ENCODE results near the gene CCDC148. TPM values are rescaled to one million over a fixed set of nuclear protein-coding genes. Genes with fewer than 3 reads are reported as not detected.
"Not testable (repeated sequence)": the region's sequence is repeated elsewhere in the genome, so short reads cannot be mapped to it uniquely, and the experiment has no call there.

Gene CCDC148
- total and polyA plus RNA-seq, 2 experiments from 2014 or later, result 0.39 to 2.1 TPM

DNA sequence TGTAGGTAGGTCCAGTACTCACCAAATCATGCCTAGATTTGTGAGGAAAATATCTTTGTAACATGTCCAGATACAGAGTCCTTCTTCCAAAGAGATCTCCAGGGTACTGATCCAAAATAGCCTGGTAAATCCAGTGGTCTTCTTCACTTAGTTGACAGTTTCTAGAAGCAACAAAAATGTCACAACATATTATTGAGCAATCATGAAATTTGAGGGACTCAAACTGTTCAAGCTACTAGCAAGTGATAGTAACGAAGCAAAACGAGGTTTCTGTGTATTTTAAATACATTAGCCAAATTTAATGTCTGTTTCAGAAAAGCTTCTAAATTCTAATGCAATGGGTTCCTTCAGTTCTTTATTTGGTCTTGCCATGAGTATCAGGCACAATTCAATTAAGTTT is 142.8 kb downstream of the CCDC148 start:
- TF ChIP-seq, protein P1, sequence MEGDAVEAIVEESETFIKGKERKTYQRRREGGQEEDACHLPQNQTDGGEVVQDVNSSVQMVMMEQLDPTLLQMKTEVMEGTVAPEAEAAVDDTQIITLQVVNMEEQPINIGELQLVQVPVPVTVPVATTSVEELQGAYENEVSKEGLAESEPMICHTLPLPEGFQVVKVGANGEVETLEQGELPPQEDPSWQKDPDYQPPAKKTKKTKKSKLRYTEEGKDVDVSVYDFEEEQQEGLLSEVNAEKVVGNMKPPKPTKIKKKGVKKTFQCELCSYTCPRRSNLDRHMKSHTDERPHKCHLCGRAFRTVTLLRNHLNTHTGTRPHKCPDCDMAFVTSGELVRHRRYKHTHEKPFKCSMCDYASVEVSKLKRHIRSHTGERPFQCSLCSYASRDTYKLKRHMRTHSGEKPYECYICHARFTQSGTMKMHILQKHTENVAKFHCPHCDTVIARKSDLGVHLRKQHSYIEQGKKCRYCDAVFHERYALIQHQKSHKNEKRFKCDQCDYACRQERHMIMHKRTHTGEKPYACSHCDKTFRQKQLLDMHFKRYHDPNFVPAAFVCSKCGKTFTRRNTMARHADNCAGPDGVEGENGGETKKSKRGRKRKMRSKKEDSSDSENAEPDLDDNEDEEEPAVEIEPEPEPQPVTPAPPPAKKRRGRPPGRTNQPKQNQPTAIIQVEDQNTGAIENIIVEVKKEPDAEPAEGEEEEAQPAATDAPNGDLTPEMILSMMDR (IDR thresholded peaks at IDR 0.05; ENCODE audit: low read depth, low read length), result no peak
- no peaks in the 10 kb centered on the region for H3K27me3 ChIP-seq
- no peak overlapping the region for H3K27ac ChIP-seq
- H3K4me3 ChIP-seq, result no peak overlapping the region
- no peaks in the 10 kb centered on the region for H3K9me3 ChIP-seq (ENCODE audit: low read depth)
- no peaks in the 10 kb centered on the region for H3K36me3 ChIP-seq
- DNase-seq (ENCODE audit: low read depth in 1 of 2, low spot score in 1 of 2), result no peak
- H3K4me1 ChIP-seq (ENCODE audit: low read depth), result no peaks in the 10 kb centered on the region

DNA sequence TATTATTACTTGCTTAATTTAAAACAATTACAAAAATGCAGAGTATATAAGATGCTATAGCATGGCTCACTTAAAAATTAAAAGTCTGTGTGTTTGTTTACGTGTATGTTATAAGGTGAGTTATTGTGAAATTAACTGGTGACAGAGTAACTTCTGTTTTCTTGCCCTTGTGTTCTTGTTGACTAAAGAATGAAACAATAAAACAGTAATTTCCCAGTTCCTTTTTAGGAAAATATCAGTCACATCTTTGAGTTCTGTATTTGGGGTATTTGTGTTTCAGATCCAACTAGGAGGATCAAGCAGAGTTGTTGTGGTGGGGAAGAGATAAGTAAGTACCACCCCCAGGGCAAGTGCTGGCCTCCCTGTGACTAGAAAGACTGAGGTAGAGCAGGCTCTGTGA is 143.6 kb downstream of the CCDC148 start:
- H3K4me1 ChIP-seq (ENCODE audit: low read depth), result no peaks in the 10 kb centered on the region
- TF ChIP-seq, protein P1 (IDR thresholded peaks at IDR 0.05; ENCODE audit: low read depth, low read length), result no peak
- no peak for DNase-seq (ENCODE audit: low read depth in 1 of 2, low spot score in 1 of 2)
- H3K27ac ChIP-seq, result no peak overlapping the region
- H3K4me3 ChIP-seq, result no peak overlapping the region
- H3K9me3 ChIP-seq (ENCODE audit: low read depth), result no peaks in the 10 kb centered on the region
- no peaks in the 10 kb centered on the region for H3K36me3 ChIP-seq
- no peaks in the 10 kb centered on the region for H3K27me3 ChIP-seq

DNA sequence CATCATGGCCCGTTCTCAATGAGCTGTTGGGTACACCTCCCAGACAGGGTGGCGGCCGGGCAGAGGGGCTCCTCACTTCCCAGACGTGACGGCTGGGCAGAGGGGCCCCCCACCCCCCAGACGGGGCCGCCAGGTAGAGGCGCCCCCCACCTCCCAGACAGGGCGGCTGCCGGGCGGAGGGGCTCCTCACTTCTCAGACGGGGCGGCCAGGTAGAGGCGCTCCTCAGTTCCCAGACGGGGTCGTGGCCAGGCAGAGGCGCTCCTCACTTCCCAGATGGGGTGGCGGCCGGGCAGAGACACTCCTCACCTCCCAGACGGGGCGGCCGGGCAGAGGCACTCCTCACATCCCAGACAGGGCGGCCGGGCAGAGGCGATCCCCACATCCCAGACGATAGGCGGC is 146.1 kb downstream of the CCDC148 start:
- not testable (repeated sequence) for H3K27me3 ChIP-seq; H3K4me3 ChIP-seq; H3K4me1 ChIP-seq (ENCODE audit: low read depth); H3K36me3 ChIP-seq; H3K27ac ChIP-seq; DNase-seq (ENCODE audit: low read depth in 1 of 2, low spot score in 1 of 2); H3K9me3 ChIP-seq (ENCODE audit: low read depth)

DNA sequence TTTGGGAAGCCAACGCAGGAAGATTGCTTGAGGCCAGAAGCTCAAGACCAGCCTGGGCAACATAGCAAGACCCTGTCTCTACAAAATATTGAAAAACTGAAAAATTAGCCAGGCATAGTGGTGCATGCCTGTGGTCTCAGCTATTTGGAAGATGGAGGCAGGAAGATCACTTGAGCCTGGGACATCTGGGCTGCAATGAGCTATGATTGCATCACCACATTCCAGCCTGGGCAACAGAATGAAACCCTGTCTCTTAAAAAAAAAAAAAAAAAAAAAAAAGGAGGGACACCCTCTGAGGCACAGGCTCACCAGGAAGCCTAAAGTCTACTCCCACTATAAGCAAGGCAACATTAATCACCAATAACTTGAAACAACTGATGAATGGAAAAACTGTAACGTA is 151.1 kb downstream of the CCDC148 start:
- no peaks in the 10 kb centered on the region for H3K4me1 ChIP-seq (ENCODE audit: low read depth)
- no peaks in the 10 kb centered on the region for H3K27me3 ChIP-seq
- H3K36me3 ChIP-seq, result no peaks in the 10 kb centered on the region
- no peaks in the 10 kb centered on the region for H3K9me3 ChIP-seq (ENCODE audit: low read depth)
- no peak for DNase-seq (ENCODE audit: low read depth in 1 of 2, low spot score in 1 of 2)
- TF ChIP-seq, protein P1 (IDR thresholded peaks at IDR 0.05; ENCODE audit: low read depth, low read length), result no peak
- H3K27ac ChIP-seq, result no peak overlapping the region
- H3K4me3 ChIP-seq, result no peak overlapping the region

DNA sequence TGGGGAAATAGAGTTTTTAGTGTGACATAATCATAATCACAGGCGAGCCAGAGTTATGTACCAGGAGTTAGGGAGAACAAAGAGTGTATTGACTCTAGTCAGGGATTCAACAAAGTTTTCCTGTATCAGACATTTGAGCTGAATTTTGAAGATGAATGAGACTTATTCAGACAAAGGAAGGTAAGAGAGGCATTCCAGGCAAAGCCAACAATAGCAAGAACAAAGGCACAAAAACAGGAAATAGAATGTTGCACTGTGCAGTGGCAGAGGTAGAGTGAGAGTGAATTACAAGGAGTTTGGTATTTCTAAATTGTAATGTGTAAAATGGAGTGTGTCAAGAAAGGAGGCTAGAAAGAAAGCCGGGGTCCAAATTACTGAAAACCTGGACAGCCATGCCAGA is 156.2 kb downstream of the CCDC148 start:
- TF ChIP-seq, protein P1 (IDR thresholded peaks at IDR 0.05; ENCODE audit: low read depth, low read length), result no peak
- no peak overlapping the region for H3K27ac ChIP-seq
- H3K36me3 ChIP-seq, result no peaks in the 10 kb centered on the region
- H3K9me3 ChIP-seq (ENCODE audit: low read depth), result no peaks in the 10 kb centered on the region
- H3K4me3 ChIP-seq, result no peak overlapping the region
- H3K27me3 ChIP-seq, result no peaks in the 10 kb centered on the region
- no peaks in the 10 kb centered on the region for H3K4me1 ChIP-seq (ENCODE audit: low read depth)
- no peak for DNase-seq (ENCODE audit: low read depth in 1 of 2, low spot score in 1 of 2)

DNA sequence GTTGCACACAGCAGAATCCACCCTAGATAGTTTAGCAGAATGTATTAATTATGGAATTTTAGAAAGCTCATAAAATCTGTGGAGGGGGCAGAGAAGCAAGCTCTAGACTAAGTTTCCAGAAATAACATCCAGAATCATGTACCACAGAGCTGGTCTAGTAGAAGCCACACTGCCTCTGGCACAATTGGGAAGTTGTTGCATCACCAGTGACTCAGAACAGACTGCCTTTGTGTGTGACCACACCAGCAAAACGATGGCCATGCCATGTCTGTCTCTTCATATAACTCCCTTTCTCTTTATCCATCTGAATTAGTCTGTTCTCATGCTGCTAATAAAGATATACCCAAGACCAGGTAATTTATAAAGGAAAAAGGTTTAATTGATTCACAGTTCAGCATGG is 158.9 kb downstream of the CCDC148 start:
- H3K27ac ChIP-seq, result no peak overlapping the region
- DNase-seq (ENCODE audit: low read depth in 1 of 2, low spot score in 1 of 2), result peak in 1 of 2 donors; percentile 5
- H3K4me1 ChIP-seq (ENCODE audit: low read depth), result no peaks in the 10 kb centered on the region
- H3K9me3 ChIP-seq (ENCODE audit: low read depth), result no peaks in the 10 kb centered on the region
- H3K4me3 ChIP-seq, result no peak overlapping the region
- H3K27me3 ChIP-seq, result no peaks in the 10 kb centered on the region
- TF ChIP-seq, protein P1 (IDR thresholded peaks at IDR 0.05; ENCODE audit: low read depth, low read length), result no peak
- no peaks in the 10 kb centered on the region for H3K36me3 ChIP-seq

Data from cardiac muscle cell (in vitro differentiated cells and primary cell).